DOHH2 (cell line): Measurements from ENCODE around the gene EPG5.

Experiments used
- H3F3A ChIP-seq: fragments of 200-600 bp; sonication (generic), shearing (Covaris generic); 2 replicates; pipeline ENCODE4 v1.6.0; 2016; ENCODE audit warnings: antibody characterized with exemption, mild to moderate bottlenecking; ENCODE audit not compliant: control insufficient read depth, insufficient read depth
- H3K27ac ChIP-seq: fragments of 200-600 bp; sonication (generic); 2 replicates; pipeline ENCODE4 v1.5.1; 2014; ENCODE audit warnings: low read depth, mild to moderate bottlenecking, low read length, moderate library complexity
- H3K27me3 ChIP-seq: fragments of 200-600 bp; sonication (generic); 2 replicates; pipeline ENCODE4 v1.6.1; 2014; ENCODE audit warnings: mild to moderate bottlenecking, low read length, mixed read lengths; ENCODE audit not compliant: control insufficient read depth
- H3K36me3 ChIP-seq: fragments of 200-600 bp; sonication (generic); 2 replicates; pipeline ENCODE4 v1.6.1; 2014; ENCODE audit warnings: mild to moderate bottlenecking, low read length, moderate library complexity, mixed read lengths; ENCODE audit not compliant: control insufficient read depth
- H3K4me1 ChIP-seq: fragments of 200-600 bp; sonication (generic); 2 replicates; pipeline ENCODE4 v1.6.1; 2014; ENCODE audit warnings: mild to moderate bottlenecking, low read length, mixed read lengths; ENCODE audit not compliant: control insufficient read depth
- H3K4me2 ChIP-seq: fragments of 200-600 bp; sonication (generic); 2 replicates; pipeline ENCODE4 v1.6.0; 2014; ENCODE audit warnings: mild to moderate bottlenecking, low read length, moderate library complexity
- H3K4me3 ChIP-seq: fragments of 200-600 bp; sonication (generic); 2 replicates; pipeline ENCODE4 v1.5.1; 2014; ENCODE audit warnings: mild to moderate bottlenecking, low read length, mixed read lengths
- H3K79me2 ChIP-seq: fragments of 200-600 bp; sonication (generic); 2 replicates; pipeline ENCODE4 v1.6.1; 2014; ENCODE audit warnings: mild to moderate bottlenecking, low read length, mixed read lengths; ENCODE audit not compliant: control insufficient read depth
- H3K9me2 ChIP-seq: fragments of 200-600 bp; sonication (generic); replicated peaks from 2 replicates; pipeline ENCODE4 v1.6.1; 2014; ENCODE audit warnings: mild to moderate bottlenecking, low read length, mixed read lengths; ENCODE audit not compliant: control insufficient read depth
- H3K9me3 ChIP-seq: fragments of 200-600 bp; sonication (generic); 2 replicates; pipeline ENCODE4 v1.6.1; 2014; ENCODE audit warnings: antibody characterized with exemption, low read length, mixed read lengths; ENCODE audit not compliant: control insufficient read depth, insufficient read depth
- H4K20me1 ChIP-seq: fragments of 200-600 bp; sonication (generic); 2 replicates; pipeline ENCODE4 v1.6.0; 2014; ENCODE audit warnings: low read depth, mild to moderate bottlenecking, antibody characterized with exemption, low read length, moderate library complexity; ENCODE audit not compliant: control insufficient read depth, insufficient read depth
- EZH2phosphoT487 ChIP-seq: fragments of 200-600 bp; sonication (generic); IDR thresholded peaks from 2 replicates; pipeline ENCODE4 v1.6.1; 2017; ENCODE audit warnings: borderline replicate concordance, mild to moderate bottlenecking, antibody characterized with exemption, low read length, moderate library complexity, mixed read lengths
- TF ChIP-seq, protein P1 (sequence below): fragments of 200-600 bp; sonication (generic); IDR thresholded peaks from one replicate; pipeline ENCODE4 v1.5.1; 2014; ENCODE audit warnings: antibody characterized with exemption, mild to moderate bottlenecking, low read depth, low read length; ENCODE audit not compliant: poor library complexity, severe bottlenecking

The EPG5 gene

DNA sequence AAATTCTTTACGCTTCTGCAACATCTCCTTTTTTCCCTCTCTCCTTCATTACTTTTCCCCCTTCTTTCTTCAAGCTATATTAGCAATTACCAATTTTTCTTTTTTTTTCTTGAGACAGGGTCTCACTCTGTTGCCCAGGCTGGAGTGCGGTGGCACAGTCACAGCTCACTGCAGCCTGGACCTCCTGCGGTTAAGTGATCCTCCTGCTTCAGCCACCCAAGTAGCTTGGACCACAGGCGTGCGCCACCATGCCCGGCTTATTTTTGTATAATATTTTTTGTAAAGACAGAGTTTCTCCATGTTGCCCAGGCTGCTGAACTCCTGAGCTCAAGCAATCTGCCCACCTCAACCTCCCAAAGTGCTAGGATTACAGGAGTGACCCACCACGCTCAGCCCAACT, 70.7 kb downstream of the EPG5 start:
- no peaks in the 10 kb centered on the region for H3K27me3 ChIP-seq
- H3K4me1 ChIP-seq = no peaks in the 10 kb centered on the region
- no peak overlapping the region for H3K27ac ChIP-seq
- no peaks in the 10 kb centered on the region for H3K79me2 ChIP-seq
- H3K4me3 ChIP-seq = no peak overlapping the region
- H3F3A ChIP-seq = no peaks in the 10 kb centered on the region
- H3K4me2 ChIP-seq = no peak overlapping the region
- H4K20me1 ChIP-seq = no peaks in the 10 kb centered on the region
- peaks cover 25% of the 10 kb centered on the region for H3K36me3 ChIP-seq
- H3K9me2 ChIP-seq = no peaks in the 10 kb centered on the region
- TF ChIP-seq, protein P1, sequence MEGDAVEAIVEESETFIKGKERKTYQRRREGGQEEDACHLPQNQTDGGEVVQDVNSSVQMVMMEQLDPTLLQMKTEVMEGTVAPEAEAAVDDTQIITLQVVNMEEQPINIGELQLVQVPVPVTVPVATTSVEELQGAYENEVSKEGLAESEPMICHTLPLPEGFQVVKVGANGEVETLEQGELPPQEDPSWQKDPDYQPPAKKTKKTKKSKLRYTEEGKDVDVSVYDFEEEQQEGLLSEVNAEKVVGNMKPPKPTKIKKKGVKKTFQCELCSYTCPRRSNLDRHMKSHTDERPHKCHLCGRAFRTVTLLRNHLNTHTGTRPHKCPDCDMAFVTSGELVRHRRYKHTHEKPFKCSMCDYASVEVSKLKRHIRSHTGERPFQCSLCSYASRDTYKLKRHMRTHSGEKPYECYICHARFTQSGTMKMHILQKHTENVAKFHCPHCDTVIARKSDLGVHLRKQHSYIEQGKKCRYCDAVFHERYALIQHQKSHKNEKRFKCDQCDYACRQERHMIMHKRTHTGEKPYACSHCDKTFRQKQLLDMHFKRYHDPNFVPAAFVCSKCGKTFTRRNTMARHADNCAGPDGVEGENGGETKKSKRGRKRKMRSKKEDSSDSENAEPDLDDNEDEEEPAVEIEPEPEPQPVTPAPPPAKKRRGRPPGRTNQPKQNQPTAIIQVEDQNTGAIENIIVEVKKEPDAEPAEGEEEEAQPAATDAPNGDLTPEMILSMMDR = no peak
- no peak for TF ChIP-seq EZH2phosphoT487
- H3K9me3 ChIP-seq = no peaks in the 10 kb centered on the region

DNA sequence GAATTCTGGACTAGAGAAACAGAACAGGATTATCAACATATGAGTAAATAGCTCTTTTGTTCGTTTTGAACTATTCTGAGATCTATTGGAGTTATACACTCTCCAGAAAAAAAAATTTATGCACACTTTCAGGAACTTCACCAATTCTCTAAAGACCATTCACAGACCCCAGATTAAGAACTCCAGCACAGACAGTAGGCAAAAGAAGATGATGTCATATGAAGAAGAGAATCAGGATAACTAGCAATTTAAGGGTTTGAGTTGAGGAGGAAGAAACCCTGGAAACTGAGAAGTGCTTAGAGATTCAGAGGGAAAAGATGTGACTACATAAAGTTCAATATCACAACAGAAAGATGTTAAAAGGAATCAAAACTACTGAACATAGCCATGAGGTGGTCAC, 71.8 kb downstream of the EPG5 start:
- H3K4me1 ChIP-seq = no peaks in the 10 kb centered on the region
- no peaks in the 10 kb centered on the region for H3K9me2 ChIP-seq
- no peak overlapping the region for H3K27ac ChIP-seq
- H3K4me2 ChIP-seq = no peak overlapping the region
- H4K20me1 ChIP-seq = no peaks in the 10 kb centered on the region
- H3K27me3 ChIP-seq = no peaks in the 10 kb centered on the region
- H3K36me3 ChIP-seq = peaks cover 18% of the 10 kb centered on the region
- H3K79me2 ChIP-seq = no peaks in the 10 kb centered on the region
- H3K4me3 ChIP-seq = no peak overlapping the region
- no peak for TF ChIP-seq EZH2phosphoT487
- no peaks in the 10 kb centered on the region for H3K9me3 ChIP-seq
- H3F3A ChIP-seq = no peaks in the 10 kb centered on the region

DNA sequence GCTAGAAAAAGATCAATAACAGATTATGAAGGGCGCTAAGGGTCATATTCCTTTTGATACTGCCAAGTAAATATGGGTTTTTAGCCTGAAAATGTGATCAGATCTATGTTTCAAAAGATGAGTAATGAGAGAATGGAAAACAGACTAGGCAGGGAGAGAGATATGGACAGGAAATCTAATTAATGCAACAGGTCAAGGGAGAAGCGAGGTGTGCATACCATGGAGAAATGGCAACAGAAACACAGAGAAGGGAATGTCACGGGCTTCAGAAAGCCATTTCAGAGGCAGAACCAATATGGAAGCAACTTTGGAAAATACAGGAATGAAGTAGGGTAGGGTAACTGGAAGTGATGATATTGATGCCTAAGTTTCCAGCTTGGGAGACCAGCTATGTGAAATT, 72.3 kb downstream of the EPG5 start:
- no peak overlapping the region for H3K4me2 ChIP-seq
- TF ChIP-seq, protein P1 = no peak
- TF ChIP-seq EZH2phosphoT487 = no peak

DNA sequence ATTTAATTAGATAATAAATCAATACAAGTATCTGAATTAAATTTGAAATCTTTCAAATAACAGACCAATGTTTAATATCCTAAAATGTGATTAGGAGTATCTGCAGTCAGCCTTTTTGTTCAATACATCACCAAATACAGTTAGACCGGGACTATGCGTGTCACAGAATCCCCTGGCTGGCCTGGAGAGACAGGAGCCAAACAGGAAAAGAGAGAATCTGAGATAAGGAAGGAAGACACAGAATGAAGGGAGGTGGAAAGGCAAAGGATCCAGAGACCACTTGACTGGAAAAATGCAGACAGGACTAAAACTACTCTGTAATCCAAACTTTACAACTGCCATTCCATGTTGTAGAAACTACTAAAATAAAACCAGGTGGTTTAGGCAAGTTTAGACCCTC, 75.3 kb downstream of the EPG5 start:
- H3K9me2 ChIP-seq = no peaks in the 10 kb centered on the region
- no peaks in the 10 kb centered on the region for H4K20me1 ChIP-seq
- peaks cover 4% of the 10 kb centered on the region; the same call in 1 of the 2 replicates for H3K36me3 ChIP-seq
- TF ChIP-seq EZH2phosphoT487 = no peak
- TF ChIP-seq, protein P1 = no peak
- H3K27ac ChIP-seq = no peak overlapping the region
- H3K4me3 ChIP-seq = no peak overlapping the region
- no peaks in the 10 kb centered on the region for H3K79me2 ChIP-seq
- H3K4me1 ChIP-seq = no peaks in the 10 kb centered on the region
- no peaks in the 10 kb centered on the region for H3K9me3 ChIP-seq
- no peak overlapping the region for H3K4me2 ChIP-seq
- no peaks in the 10 kb centered on the region for H3K27me3 ChIP-seq
- H3F3A ChIP-seq = no peaks in the 10 kb centered on the region

More for the DNA sequence above, 72.3 kb downstream of the EPG5 start:
- no peaks in the 10 kb centered on the region for H3K4me1 ChIP-seq
- H3K27me3 ChIP-seq = no peaks in the 10 kb centered on the region
- H3K4me3 ChIP-seq = no peak overlapping the region
- no peaks in the 10 kb centered on the region for H3K79me2 ChIP-seq
- peaks cover 18% of the 10 kb centered on the region for H3K36me3 ChIP-seq
- no peak overlapping the region for H3K27ac ChIP-seq
- no peaks in the 10 kb centered on the region for H3K9me2 ChIP-seq
- no peaks in the 10 kb centered on the region for H3K9me3 ChIP-seq
- H3F3A ChIP-seq = no peaks in the 10 kb centered on the region
- no peaks in the 10 kb centered on the region for H4K20me1 ChIP-seq
